Activated CD8-positive, alpha-beta memory T cell treated with anti-CD3 and anti-CD28 coated beads for 24 hours (primary cell): ENCODE data around the gene LSM4.

ENCODE experiments used
- DNase-seq: peaks from one replicate; pipeline ENCODE4 v3.0.0-alpha.2; 2020

Gene LSM4

GRCh38 chr19:18274219-18274780 is 48.6 kb downstream of the LSM4 start, which contains the start of gene IQCN:
IQCN (minus strand) TSS chr19:18274452; CDS start chr19:18269478, 4,974 bp downstream.
- no peak for DNase-seq

- no peak for DNase-seq
Observed at GRCh38 chr19:18273561-18274218, 49.2 kb downstream of the LSM4 start.

GRCh38 chr19:18271433-18271841 is 51.4 kb downstream of the LSM4 start:
- no peak for DNase-seq

- no peak for DNase-seq
Observed at GRCh38 chr19:18270326-18270725, 52.5 kb downstream of the LSM4 start.

GRCh38 chr19:18269070-18269723 is 53.7 kb downstream of the LSM4 start:
- no peak for DNase-seq

GRCh38 chr19:18266771-18267686 is 55.8 kb downstream of the LSM4 start:
- no peak for DNase-seq

GRCh38 chr19:18265582-18265981 is 57.3 kb downstream of the LSM4 start:
- no peak for DNase-seq

GRCh38 chr19:18264971-18265540 is 57.8 kb downstream of the LSM4 start:
- DNase-seq, result no peak

- DNase-seq, result no peak
Observed at GRCh38 chr19:18264137-18264854, 58.6 kb downstream of the LSM4 start.

GRCh38 chr19:18263324-18264136 is 59.3 kb downstream of the LSM4 start:
- no peak for DNase-seq

GRCh38 chr19:18262917-18263316 is 60.0 kb downstream of the LSM4 start:
- DNase-seq, result no peak

- DNase-seq, result no peak
Observed at GRCh38 chr19:18262144-18262543, 60.7 kb downstream of the LSM4 start.

GRCh38 chr19:18261474-18261873 is 61.4 kb downstream of the LSM4 start:
- no peak for DNase-seq

GRCh38 chr19:18259893-18260292 is 63.0 kb downstream of the LSM4 start:
- no peak for DNase-seq

- no peak for DNase-seq
Observed at GRCh38 chr19:18257503-18258470, 65.1 kb downstream of the LSM4 start.
